Liver (tissue), 3 donors: Measurements from ENCODE around the gene CYP11A1.

Experiments used
- FOXA2 ChIP-seq: IDR thresholded peaks from 2 replicates; pipeline ENCODE4 v1.6.1; 2016; ENCODE audit warnings: antibody characterized with exemption
- JUND ChIP-seq, 2 donors: IDR thresholded peaks; 2 replicates each; pipeline ENCODE4 v1.6.1; 2016; ENCODE audit warnings: antibody characterized with exemption in 2 of 2
- REST ChIP-seq: IDR thresholded peaks from 2 replicates; pipeline ENCODE4 v1.6.1; 2016; ENCODE audit warnings: antibody characterized with exemption, mild to moderate bottlenecking
- SP1 ChIP-seq: IDR thresholded peaks from 2 replicates; pipeline ENCODE4 v1.6.1; 2018; ENCODE audit warnings: antibody characterized with exemption, mild to moderate bottlenecking
- YY1 ChIP-seq: IDR thresholded peaks from 2 replicates; pipeline ENCODE4 v1.6.1; 2016; ENCODE audit warnings: antibody characterized with exemption, mild to moderate bottlenecking
- TF ChIP-seq, protein P1 (sequence below): fragments of 150-350 bp; IDR thresholded peaks from 2 replicates; pipeline ENCODE4 v1.5.1; 2017; ENCODE audit warnings: improper control_type of control experiment, low read depth, low read length; ENCODE audit not compliant: missing input control
- TF ChIP-seq, protein P2 (sequence below): IDR thresholded peaks from 2 replicates; pipeline ENCODE4 v1.6.1; 2016; ENCODE audit warnings: antibody characterized with exemption
- TF ChIP-seq, protein P3 (sequence below): IDR thresholded peaks from 2 replicates; pipeline ENCODE4 v1.6.1; 2016; ENCODE audit warnings: antibody characterized with exemption
- donor health status: healthy.
- donor health status: healthy.

DNA sequence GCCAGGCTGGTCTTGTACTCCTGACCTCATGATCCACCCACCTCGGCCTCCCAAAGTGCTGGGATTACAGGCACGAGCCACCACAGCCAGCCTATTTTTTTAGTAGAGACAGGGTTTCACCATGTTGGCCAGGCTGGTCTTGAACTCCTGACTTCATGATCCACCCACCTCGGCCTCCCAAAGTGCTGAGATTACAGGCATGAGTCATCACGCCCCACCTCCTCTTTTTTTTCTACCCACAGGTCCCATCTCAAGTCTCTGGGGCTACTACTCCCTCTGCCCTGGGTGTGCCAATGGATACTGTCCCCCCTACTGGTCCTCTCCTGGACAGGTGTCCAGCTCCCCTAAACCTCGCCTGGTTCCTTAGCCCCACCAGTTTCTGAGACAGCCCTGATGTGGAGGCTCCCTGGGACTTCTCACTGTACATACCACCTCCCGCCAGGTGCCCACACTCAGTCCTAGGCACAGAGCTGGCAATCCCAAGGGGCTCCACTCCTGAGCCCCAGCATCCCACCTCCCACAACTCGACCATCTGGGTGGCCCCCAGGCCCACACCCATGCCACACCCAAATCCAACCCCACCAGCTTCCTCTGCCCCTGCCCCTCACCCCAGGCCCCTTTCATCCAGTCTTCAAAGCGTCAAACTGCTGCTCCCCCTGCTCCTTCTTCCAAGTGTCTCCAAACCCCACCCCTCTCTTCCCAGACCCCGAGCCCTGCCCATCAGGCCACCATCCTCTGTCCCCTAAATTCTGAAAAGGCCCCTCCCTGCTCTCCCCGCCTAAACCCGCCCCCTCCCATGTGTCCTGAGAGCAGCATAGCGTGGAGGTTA is 13.1 kb upstream of the CYP11A1 start:
- TF ChIP-seq, protein P1, sequence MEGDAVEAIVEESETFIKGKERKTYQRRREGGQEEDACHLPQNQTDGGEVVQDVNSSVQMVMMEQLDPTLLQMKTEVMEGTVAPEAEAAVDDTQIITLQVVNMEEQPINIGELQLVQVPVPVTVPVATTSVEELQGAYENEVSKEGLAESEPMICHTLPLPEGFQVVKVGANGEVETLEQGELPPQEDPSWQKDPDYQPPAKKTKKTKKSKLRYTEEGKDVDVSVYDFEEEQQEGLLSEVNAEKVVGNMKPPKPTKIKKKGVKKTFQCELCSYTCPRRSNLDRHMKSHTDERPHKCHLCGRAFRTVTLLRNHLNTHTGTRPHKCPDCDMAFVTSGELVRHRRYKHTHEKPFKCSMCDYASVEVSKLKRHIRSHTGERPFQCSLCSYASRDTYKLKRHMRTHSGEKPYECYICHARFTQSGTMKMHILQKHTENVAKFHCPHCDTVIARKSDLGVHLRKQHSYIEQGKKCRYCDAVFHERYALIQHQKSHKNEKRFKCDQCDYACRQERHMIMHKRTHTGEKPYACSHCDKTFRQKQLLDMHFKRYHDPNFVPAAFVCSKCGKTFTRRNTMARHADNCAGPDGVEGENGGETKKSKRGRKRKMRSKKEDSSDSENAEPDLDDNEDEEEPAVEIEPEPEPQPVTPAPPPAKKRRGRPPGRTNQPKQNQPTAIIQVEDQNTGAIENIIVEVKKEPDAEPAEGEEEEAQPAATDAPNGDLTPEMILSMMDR, result no peak
- no peak for TF ChIP-seq JUND (IDR thresholded peaks at IDR 0.05)
- no peak for TF ChIP-seq YY1
- no peak for TF ChIP-seq REST
- no peak for TF ChIP-seq SP1
- TF ChIP-seq, protein P2, sequence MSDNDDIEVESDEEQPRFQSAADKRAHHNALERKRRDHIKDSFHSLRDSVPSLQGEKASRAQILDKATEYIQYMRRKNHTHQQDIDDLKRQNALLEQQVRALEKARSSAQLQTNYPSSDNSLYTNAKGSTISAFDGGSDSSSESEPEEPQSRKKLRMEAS, result no peak
- TF ChIP-seq, protein P3, sequence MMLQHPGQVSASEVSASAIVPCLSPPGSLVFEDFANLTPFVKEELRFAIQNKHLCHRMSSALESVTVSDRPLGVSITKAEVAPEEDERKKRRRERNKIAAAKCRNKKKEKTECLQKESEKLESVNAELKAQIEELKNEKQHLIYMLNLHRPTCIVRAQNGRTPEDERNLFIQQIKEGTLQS, result no peak
- no peak for TF ChIP-seq FOXA2
